GM20000 (cell line): ENCODE data around the gene PANK1.

Source experiments
- DNase-seq: peaks from one replicate; pipeline ENCODE4 v3.0.0; 2012; ENCODE audit warnings: low spot score
- CTCF ChIP-seq: IDR thresholded peaks from 2 replicates; pipeline ENCODE4 v1.5.1; 2012; ENCODE audit warnings: mild to moderate bottlenecking, control low read depth; ENCODE audit errors: extremely low read depth, missing control alignments

PANK1 gene

DNA sequence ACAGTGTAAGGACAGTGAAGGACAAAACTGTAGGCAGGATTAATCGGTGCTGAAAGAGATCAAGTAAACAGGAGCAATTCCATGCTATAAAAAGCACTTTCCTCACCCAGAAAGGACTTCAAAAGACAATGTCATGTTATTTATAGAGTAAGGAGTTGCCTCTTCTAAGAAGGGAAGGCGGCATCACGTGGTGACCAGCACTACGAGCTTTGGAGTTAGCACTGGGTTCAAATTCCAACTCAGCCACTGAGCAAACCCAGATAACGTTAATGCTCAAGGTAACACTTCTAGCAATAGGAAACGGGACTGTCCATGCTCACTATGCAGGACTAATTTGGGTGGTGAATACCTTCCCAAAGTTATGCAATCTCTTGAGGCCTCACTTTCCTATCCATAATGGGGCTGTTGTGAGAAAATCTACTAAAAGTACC lies 715 bp upstream of the PANK1 start:
- TF ChIP-seq CTCF: no peak
- DNase-seq: no peak

DNA sequence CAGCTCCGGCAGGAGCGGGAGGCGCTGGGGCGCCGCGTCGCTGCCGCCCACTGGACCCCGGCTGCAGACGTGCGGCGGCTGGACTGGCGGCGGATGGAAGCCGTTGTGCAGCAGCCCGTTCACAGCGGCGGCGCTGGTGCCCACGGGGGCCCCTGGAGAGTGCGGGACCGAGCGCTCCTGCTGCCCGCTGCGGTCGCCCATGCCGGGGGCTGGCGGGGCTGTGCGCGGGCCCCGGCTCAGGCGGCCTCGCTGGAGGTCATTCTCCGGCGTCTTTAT lies 413 bp downstream of the PANK1 start:
- DNase-seq: no peak
- no peak for TF ChIP-seq CTCF

GRCh38 chr10:89643812-89644690 lies 991 bp downstream of the PANK1 start:
- no peak for TF ChIP-seq CTCF

DNA sequence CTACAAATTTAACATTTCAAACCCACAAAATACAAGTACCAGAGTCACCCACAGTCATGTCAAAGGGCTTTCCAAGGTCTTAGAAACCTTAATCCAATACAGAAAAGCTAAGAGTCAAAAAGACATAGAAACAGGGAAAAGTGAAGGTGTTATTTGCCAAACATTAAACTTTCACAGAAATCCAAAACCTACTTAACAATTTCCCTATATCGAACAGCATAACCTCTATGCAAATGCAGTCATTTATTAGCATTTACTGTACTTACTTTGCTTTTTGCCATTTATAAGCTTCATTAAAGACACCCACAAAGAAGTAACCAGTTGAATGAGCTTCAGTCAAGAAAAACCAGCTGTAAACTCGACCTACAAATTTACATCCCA lies 1.6 kb downstream of the PANK1 start:
- DNase-seq: no peak
- no peak for TF ChIP-seq CTCF

More at GRCh38 chr10:89643812-89644690, 991 bp downstream of the PANK1 start:
- peak; percentile 94 for DNase-seq

GRCh38 chr10:89642193-89642592 lies 2.8 kb downstream of the PANK1 start:
- TF ChIP-seq CTCF: no peak
- no peak for DNase-seq

GRCh38 chr10:89640241-89640640 lies 4.8 kb downstream of the PANK1 start:
- no peak for DNase-seq
- no peak for TF ChIP-seq CTCF

- DNase-seq: no peak
- TF ChIP-seq CTCF: no peak
Measured at GRCh38 chr10:89639326-89639725, 5.7 kb downstream of the PANK1 start.
